Heart left ventricle (tissue), 16 donors: ENCODE data around the gene NFE2. TPM values are rescaled to one million over a fixed set of nuclear protein-coding genes. Genes with fewer than 3 reads are reported as not detected.

Experiments used
- ATAC-seq, 4 donors: fragments of 200-7000 bp; cut with Tn5 transposase; one replicate each; pipeline ENCODE4 v1.9.1; 2020 to 2022; ENCODE audit warnings: moderate library complexity in 4 of 4, mild to moderate bottlenecking in 3 of 4, moderate number of reproducible peaks in 1 of 4
- DNase-seq, 5 donors: peaks; one replicate each; pipeline ENCODE4 v3.0.0-alpha.2; 2020
- H3K27ac ChIP-seq, 12 donors: fragments of 200-600 bp; sonication (generic) in 4 of 12; one replicate each; pipeline versions ENCODE4 v1.5.0 to v1.8.0; 2016 to 2022; ENCODE audit warnings: mild to moderate bottlenecking in 2 of 12
- H3K27me3 ChIP-seq, 9 donors: fragments of 200-600 bp; sonication (generic) in 2 of 9; one replicate each; pipeline versions ENCODE4 v1.5.1 to v1.8.0; 2016 to 2022; ENCODE audit warnings: mild to moderate bottlenecking in 3 of 9
- H3K36me3 ChIP-seq, 9 donors: fragments of 200-600 bp; sonication (generic) in 2 of 9; one replicate each; pipeline versions ENCODE4 v1.5.0 to v1.8.0; 2018 to 2022; ENCODE audit warnings: mild to moderate bottlenecking in 2 of 9
- H3K4me1 ChIP-seq, 12 donors: fragments of 200-600 bp; sonication (generic) in 4 of 12; one replicate each; pipeline versions ENCODE4 v1.5.0 to v1.8.0; 2016 to 2022; ENCODE audit warnings: mild to moderate bottlenecking in 3 of 12
- H3K4me3 ChIP-seq, 12 donors: fragments of 200-600 bp; sonication (generic) in 4 of 12; one replicate each; pipeline versions ENCODE4 v1.5.0 to v1.8.0; 2017 to 2022; ENCODE audit warnings: mild to moderate bottlenecking in 9 of 12, moderate library complexity in 4 of 12
- H3K9me3 ChIP-seq, 12 donors: fragments of 200-600 bp; sonication (generic) in 4 of 12; one replicate each; pipeline versions ENCODE4 v1.5.0 to v1.8.0; 2016 to 2022; ENCODE audit warnings: mild to moderate bottlenecking in 1 of 12
- POLR2A ChIP-seq, 2 donors: fragments of 450-650 bp; IDR thresholded peaks; one replicate each; pipeline ENCODE4 v1.6.1; 2017; ENCODE audit warnings: antibody characterized with exemption in 2 of 2, mild to moderate bottlenecking in 2 of 2, moderate library complexity in 2 of 2
- WGBS, 4 donors: extraction: QIAGEN DNeasy Blood & Tissue Kit in 2 of 4; methylation state at CpG; one replicate each; pipeline versions ENCODE4 v1.1.5 to v1.1.7; 2013 to 2018; 5-methylcytosine and 5-hydroxymethylcytosine counted together
- intact Hi-C, 10 donors: fragments of 100-400 bp; cut with DNase I; formaldehyde crosslinking; loops; one replicate each; pipeline versions ENCODE4 v1.11.1 to v1.14.2; 2022
- polyA plus RNA-seq, 2 donors: library from polyadenylated mRNA; stranded (reverse); fragments of 200-250 nt; gene quantifications; one replicate each; pipeline ENCODE4 v1.2.3, GENCODE V29; 2013
- total RNA-seq, 9 donors: library from RNA; depleted of rRNA in 2 of 9; stranded (reverse); fragments of >200 nt in 2 of 9; fragmentation: NEBNext Ultra II Directional in 3 of 9; extraction: Animal tissue kit (Norgen Biotek cat#: 25700) in 3 of 9; gene quantifications; one replicate each; pipeline versions ENCODE4 v1.1.0 to v1.2.4, GENCODE V29; 2016 to 2023
- TF ChIP-seq, protein P1 (sequence below), 12 donors: fragments of 200-600 bp; sonication (generic) in 4 of 12; IDR thresholded peaks; one replicate each; pipeline versions ENCODE4 v1.5.0 to v1.8.0; 2018 to 2022; ENCODE audit warnings: antibody characterized with exemption in 12 of 12, mild to moderate bottlenecking in 5 of 12
- donor health status: ischemic (EF 13 %, LVEDD 7.1; RV severe dilation, severe dysfunction).
- donor health status: healthy with polysubstance abuse.
- donor health status: DM: no; HTN: yes; CAD: no.
- donor health status: DM: no; HTN: no; CAD: no.
- donor health status: ischemic (EF 25% LVEDD 6.9; RV normal size, moderate dysfunction).
- donor health status: ischemic (EF 25% LVEDD 5.7; RV mildly dilated, moderate dysfunction).
- donor health status: healthy.
- donor health status: DM: yes; HTN: yes; CAD: no.
- donor health status: ischemic (EF 35%, LVEDD 5.7; RV mildly dilated, moderate dysfunction).
- donor health status: nonischemic (EF 11% LVEDD 7.7; RV severe dilation, severe dysfunction).
- donor health status: DM: yes; HTN: yes; CAD: no.
- donor health status: PGD.
- donor health status: ischemic (EF 29% LVEDD 5.4; RV normal size, mild dysfunction).
- donor health status: nonischemic (EF 23%, LVEDD 6.1; RV moderate dilation, normal function).

The NFE2 gene
- total and polyA plus RNA-seq, 11 donors = 0.21 to 1.7 (median 0.51) TPM; not detected in 2

DNA sequence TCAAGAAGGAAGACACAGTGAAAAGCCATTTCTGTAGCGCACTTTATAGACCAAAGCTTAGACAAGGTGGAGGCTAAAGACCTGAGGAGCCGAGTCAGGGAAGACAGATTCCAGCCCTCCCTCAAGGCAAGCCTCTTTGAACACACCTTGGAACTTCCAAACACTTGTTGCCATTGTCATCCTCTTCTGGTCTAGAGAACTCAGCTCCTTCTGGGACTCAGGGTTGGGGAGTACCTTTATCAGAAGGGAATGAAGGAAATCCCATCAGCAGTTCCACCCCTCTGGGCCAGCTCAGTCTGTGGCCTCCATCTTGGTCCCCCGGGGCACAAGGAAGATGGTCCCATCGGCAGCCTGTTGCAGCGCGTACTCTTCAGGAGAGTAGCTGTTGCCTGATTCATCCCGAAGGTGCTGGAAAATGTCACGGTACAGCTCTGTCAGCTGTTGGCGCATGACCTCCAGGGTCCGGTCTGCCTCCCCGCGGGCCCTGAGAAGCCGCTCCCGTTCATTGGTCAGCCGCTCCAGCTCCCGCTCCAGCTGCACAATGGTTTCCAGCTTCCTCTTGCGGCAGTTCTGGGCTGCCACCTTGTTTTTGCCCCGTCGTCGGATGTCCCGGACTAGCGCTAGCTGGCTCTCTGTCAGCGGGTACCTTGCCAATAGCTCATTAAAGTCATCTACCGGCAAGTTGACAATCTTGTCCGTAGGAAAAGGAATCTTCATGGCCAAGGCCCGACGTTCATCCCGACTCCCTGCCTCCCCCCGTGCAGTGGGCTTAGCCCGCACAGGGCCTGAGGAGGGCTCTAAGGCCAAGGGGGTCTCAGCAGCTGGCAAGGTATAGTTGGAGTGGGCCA, 8.5 kb downstream of the NFE2 start:
- DNase-seq (peak in 3 of 5 donors; percentile 19 to 57 (median 48)), ATAC-seq (peak in 3 of 4 donors; percentile 31 to 64 (median 63))
- Histone ChIP-seq H3K4me3 (no peak overlapping the region), H3K9me3 (no peaks in the 10 kb centered on the region), H3K27me3 (no peaks in the 10 kb centered on the region), H3K4me1 (peaks cover 0 to 36% (median under 1%) of the 10 kb centered on the region in 12 donors), H3K27ac (peak overlapping the region in 1 of 12 donors; percentile 24), H3K36me3 (peaks cover 0 to 23% (median 17%) of the 10 kb centered on the region in 9 donors)
- WGBS, 4 donors = 71 to 86% (median 80%) methylated on average over 24 to 30 of the region's 30 CpGs
- TF ChIP-seq POLR2A (IDR thresholded peaks at IDR 0.05) = no peak
- TF ChIP-seq, protein P1, sequence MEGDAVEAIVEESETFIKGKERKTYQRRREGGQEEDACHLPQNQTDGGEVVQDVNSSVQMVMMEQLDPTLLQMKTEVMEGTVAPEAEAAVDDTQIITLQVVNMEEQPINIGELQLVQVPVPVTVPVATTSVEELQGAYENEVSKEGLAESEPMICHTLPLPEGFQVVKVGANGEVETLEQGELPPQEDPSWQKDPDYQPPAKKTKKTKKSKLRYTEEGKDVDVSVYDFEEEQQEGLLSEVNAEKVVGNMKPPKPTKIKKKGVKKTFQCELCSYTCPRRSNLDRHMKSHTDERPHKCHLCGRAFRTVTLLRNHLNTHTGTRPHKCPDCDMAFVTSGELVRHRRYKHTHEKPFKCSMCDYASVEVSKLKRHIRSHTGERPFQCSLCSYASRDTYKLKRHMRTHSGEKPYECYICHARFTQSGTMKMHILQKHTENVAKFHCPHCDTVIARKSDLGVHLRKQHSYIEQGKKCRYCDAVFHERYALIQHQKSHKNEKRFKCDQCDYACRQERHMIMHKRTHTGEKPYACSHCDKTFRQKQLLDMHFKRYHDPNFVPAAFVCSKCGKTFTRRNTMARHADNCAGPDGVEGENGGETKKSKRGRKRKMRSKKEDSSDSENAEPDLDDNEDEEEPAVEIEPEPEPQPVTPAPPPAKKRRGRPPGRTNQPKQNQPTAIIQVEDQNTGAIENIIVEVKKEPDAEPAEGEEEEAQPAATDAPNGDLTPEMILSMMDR (IDR thresholded peaks at IDR 0.05) = no peak
- intact Hi-C loops = loop anchor here in 5 of 10 donors (5.0 to 10.0 kb wide), 3 partner anchors 65 to 72 kb away; partner anchors contain the start of gene GPR84 (in 3 of the 5)

DNA sequence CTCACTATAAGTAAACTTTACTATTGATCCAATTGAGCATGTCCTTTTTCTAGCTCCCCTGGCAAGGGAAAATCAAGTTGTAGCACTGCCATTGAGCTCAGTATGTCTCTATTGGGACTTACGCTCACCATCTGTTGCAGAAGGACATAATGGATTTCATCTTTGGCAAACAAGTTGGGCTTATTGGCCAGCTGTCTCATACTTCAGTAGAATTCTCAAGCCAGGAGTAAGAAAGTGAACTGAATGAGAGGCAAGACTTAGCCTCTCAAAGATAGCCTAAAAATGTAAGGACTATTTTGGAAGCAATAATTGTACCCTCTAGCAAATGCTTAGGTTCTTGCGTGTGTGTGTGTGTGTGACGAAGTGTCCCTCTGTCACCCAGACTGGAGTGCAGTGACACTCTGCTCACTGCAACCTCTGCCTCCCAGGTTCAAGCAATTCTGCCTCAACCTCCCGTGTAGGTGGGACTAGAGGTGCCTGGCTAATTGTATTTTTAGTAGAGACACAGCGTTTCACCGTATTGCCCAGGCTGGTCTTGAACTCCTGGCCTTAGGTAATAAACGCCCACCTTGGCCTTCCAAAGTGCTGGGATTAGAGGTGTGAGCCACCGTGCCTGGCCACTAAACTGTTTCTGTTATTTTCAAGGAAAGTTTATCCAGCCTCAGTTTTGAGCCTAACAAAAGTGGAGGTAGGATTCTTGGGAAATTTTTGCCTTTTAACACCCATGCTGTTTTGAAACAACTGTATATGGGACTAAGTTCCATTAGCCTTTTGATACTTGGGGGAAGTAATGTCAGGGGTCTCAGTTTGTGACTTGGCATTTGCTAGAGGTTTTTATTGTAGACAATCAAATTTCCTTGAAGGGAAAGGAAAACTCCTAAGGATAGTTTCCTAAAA, 13.3 kb downstream of the NFE2 start:
- no peak for ATAC-seq
- H3K27ac ChIP-seq = no peak overlapping the region
- WGBS, 4 donors = 71 to 77% (median 74%) methylated on average over 8 of the region's 8 CpGs
- TF ChIP-seq POLR2A (IDR thresholded peaks at IDR 0.05) = no peak
- TF ChIP-seq, protein P1 (IDR thresholded peaks at IDR 0.05) = no peak
- intact Hi-C loops = loop anchor here in 2 of 10 donors (5.0 to 10.0 kb wide), 2 partner anchors 67 to 70 kb away; no protein-coding TSS in a partner anchor
- H3K36me3 ChIP-seq = peaks cover 0 to 70% (median 65%) of the 10 kb centered on the region in 9 donors
- no peaks in the 10 kb centered on the region for H3K27me3 ChIP-seq
- DNase-seq = no peak
- peaks cover 9 to 59% (median 42%) of the 10 kb centered on the region in 12 donors for H3K4me1 ChIP-seq
- no peak overlapping the region for H3K4me3 ChIP-seq
- no peaks in the 10 kb centered on the region for H3K9me3 ChIP-seq

DNA sequence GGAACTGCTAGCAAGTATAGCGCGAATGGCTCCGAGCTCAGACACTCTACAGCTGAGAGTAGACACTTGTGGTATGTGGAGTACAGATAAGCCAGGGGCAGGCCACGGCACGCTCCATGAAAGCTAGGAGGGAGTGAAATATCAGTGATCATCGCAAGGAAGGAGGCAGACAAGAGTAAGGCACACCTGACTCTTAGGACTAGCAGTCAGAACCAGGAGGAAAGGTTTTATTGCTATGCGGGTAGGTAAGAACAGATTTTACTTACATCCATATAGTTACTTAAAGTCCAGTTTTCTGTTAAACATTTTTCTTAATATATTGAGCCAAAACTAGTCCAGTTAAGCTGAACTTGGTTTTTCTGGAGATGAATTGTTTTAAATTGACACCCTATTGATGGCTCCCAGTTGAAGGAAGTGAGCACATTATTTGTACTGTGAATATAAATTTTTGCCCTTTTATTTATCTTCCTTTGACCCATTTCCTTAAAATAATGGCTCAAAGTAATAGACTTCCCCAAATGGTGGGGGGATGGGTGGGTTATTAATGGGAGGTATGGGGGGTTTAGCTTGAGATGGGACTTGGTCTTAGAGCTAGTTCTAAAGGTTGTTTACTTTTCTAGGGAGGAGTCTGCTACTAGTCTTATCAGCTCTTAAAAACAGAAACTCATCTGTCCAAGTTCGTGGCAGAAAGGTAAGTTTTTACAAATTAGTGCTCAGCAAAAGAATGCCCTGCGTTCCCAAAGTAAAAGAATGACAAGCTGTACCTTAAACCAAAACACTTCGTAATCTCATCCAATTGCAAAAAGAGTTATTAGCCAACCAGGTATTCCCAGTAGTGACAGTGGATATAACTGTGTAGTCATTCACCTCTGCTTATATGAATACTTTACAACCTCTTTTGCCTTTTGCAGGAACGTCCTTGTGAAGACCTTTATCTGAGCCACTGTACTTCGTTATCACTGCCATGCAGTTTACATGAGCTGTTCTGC, 14.5 kb downstream of the NFE2 start:
- Histone ChIP-seq H3K4me3 (no peak overlapping the region), H3K4me1 (peaks cover 9 to 71% (median 54%) of the 10 kb centered on the region in 12 donors)
- WGBS, 4 donors = 47 to 53% (median 49%) methylated on average over 12 of the region's 12 CpGs

More for the DNA sequence above, 14.5 kb downstream of the NFE2 start:
- intact Hi-C loops = loop anchor here in 2 of 10 donors (5.0 to 10.0 kb wide), 2 partner anchors 68 to 71 kb away; no protein-coding TSS in a partner anchor
- ATAC-seq = peak in 3 of 4 donors; percentile 30 to 55 (median 49)
- no peaks in the 10 kb centered on the region for H3K27me3 ChIP-seq
- no peak for TF ChIP-seq POLR2A (IDR thresholded peaks at IDR 0.05)
- TF ChIP-seq, protein P1 (IDR thresholded peaks at IDR 0.05) = no peak
- peak overlapping the region in 2 of 12 donors; percentile 20 to 44 for H3K27ac ChIP-seq
- H3K36me3 ChIP-seq = peaks cover 0 to 82% (median 76%) of the 10 kb centered on the region in 9 donors
- H3K9me3 ChIP-seq = no peaks in the 10 kb centered on the region
- DNase-seq = no peak
